NCI-H146 treated with DMSO at 0.1 percent for 48 hours (cell line): Measurements from ENCODE around the gene SMIM36.
"Not testable (repeated sequence)": the region's sequence is repeated elsewhere in the genome, so short reads cannot be mapped to it uniquely, and the experiment has no call there.

Experiments
- DNase-seq: peaks from one replicate; lab custom pipeline; 2025; ENCODE audit not compliant: unreplicated experiment; lab: John Stamatoyannopoulos, UW

SMIM36 gene

GRCh38 chr17:55417411-55418268, 93.6 kb downstream of the SMIM36 start:
- DNase-seq: no peak

- DNase-seq: no peak
Observed at GRCh38 chr17:55416470-55417052, 94.7 kb downstream of the SMIM36 start.

GRCh38 chr17:55416000-55416399, 95.3 kb downstream of the SMIM36 start:
- no peak for DNase-seq

GRCh38 chr17:55414983-55415382, 96.3 kb downstream of the SMIM36 start:
- no peak for DNase-seq

- no peak for DNase-seq
Observed at GRCh38 chr17:55413825-55414489, 97.3 kb downstream of the SMIM36 start.

DNA sequence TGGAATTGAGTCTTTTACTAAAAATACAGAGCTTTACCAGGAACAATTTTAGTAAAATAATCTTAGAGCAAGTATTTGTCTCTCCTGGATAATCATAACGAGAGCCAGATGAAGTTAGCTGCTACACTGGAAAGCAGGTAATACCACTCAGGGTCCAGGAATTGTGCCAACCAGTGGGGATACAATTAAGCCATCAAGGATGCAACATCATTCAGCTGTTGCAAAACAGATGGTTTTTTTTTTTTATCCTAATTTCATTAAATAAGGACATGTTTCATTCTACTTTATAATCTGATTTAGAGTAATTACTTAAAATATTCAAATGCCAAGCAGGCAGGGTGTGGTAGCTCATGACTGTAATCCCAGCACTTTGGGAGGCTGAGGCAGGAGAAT, 99.8 kb downstream of the SMIM36 start:
- no peak for DNase-seq

- no peak for DNase-seq
Observed at GRCh38 chr17:55410722-55411462, 100.4 kb downstream of the SMIM36 start.

- no peak for DNase-seq
Observed at GRCh38 chr17:55409030-55409800, 102.0 kb downstream of the SMIM36 start.

- DNase-seq: no peak
Observed at GRCh38 chr17:55407641-55408566, 103.3 kb downstream of the SMIM36 start.

DNA sequence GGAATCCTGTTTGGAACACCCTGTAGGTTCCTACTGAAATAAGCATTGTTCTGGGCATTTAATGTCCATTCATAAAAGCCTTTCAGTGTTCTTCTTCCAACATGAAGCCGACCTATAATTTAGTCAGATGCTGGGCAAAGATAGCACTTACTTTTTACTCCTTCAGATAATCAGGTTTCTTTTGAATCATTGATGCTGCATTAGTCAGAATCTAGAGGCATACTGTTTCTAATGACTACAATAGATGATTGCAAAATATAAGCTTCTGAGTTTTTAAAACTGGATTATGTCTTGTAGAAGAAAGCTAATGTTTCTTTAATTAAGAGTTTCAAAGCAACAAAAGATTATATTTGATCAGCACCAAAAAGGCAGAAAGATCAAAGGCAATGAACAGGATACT, 105.7 kb downstream of the SMIM36 start:
- no peak for DNase-seq

GRCh38 chr17:55404197-55404596, 107.1 kb downstream of the SMIM36 start:
- not testable (repeated sequence) for DNase-seq

DNA sequence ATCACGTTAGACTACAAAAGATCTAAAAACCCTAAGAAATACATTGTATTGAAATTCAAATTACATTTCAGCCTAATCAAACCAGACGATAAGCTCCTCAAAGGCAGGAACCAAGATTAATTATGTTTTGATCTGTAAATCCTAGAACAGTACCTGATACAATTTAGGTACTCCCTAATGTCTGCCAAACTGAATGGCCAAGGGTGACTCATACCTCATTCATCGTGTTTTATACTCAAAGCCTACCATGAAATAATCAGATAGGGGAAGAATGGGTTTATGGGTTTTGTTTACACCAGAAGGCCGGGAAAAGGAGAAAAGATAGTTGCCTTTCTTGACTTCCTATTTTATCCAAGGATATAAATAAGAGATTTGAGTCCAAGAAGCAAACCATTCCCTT, 108.9 kb downstream of the SMIM36 start:
- no peak for DNase-seq
